Activated T-helper 1 cell treated with anti-CD3 and anti-CD28 coated beads, Interleukin-12 subunit alpha, Interleukin-12 subunit beta, Interleukin-2, Interleukin-4 antibody, amounts not matched to agents 30 ng/mL and 10 ng/mL and 1 ng/mL, durations not matched to agents 14 hours and 24 hours and 36 hours (primary cell): ENCODE measurements around the gene FMN2. TPM values are rescaled to one million over a fixed set of nuclear protein-coding genes. Genes with fewer than 3 reads are reported as not detected.

ENCODE experiments used
- DNase-seq: peaks from one replicate; pipeline ENCODE4 v3.0.0; 2021; ENCODE audit warnings: low spot score
- H3K27ac Mint-ChIP-seq: one replicate; pipeline ENCODE4 v1.8.0; 2021; ENCODE audit warnings: mild to moderate bottlenecking, mixed read lengths
- H3K27me3 Mint-ChIP-seq: one replicate; pipeline ENCODE4 v1.8.0; 2022; ENCODE audit warnings: mild to moderate bottlenecking, moderate library complexity, mixed read lengths; ENCODE audit not compliant: insufficient read depth
- H3K36me3 Mint-ChIP-seq: one replicate; pipeline ENCODE4 v1.8.0; 2021; ENCODE audit warnings: low read depth, mixed read lengths
- H3K4me1 Mint-ChIP-seq: one replicate; pipeline ENCODE4 v1.8.0; 2021; ENCODE audit warnings: low read depth, mixed read lengths
- H3K4me3 Mint-ChIP-seq: one replicate; pipeline ENCODE4 v1.8.0; 2021; ENCODE audit warnings: mild to moderate bottlenecking, moderate library complexity, mixed read lengths
- H3K9me3 Mint-ChIP-seq: one replicate; pipeline ENCODE4 v1.8.0; 2021; ENCODE audit warnings: mixed read lengths
- intact Hi-C: fragments of 100-400 bp; cut with micrococcal nuclease; formaldehyde crosslinking; loops from one replicate; pipeline ENCODE4 v1.15.1; 2024
- total RNA-seq: library from RNA; stranded (reverse); gene quantifications from 2 replicates; pipeline ENCODE4 v1.2.3, GENCODE V29; 2022

FMN2 gene
- total RNA-seq, 1 donor from 2014 or later = not detected

DNA sequence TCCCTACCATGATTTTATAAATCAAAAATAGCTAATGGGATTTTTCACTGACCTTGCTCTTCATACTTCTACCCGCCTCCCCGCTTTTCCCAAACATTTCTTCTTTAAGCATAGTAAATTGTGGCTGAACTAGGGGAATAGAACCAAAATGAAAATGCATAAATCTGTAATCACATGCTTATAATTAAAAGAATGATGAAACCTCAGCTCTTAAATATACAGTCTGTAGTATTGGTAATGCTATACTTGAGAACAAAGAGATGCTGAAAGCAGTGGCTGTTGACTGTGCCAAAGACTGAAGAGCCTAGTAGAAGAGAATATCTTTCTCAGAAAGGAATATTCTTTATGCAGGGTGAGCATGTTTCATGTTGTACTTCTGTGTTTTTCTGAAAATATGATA, 271.1 kb downstream of the FMN2 start:
- no peaks in the 10 kb centered on the region for H3K27me3 Mint-ChIP-seq
- H3K36me3 Mint-ChIP-seq = no peaks in the 10 kb centered on the region
- H3K9me3 Mint-ChIP-seq = peaks cover 13% of the 10 kb centered on the region
- H3K4me3 Mint-ChIP-seq = no peak overlapping the region
- H3K27ac Mint-ChIP-seq = no peak overlapping the region
- intact Hi-C loops = no loop called here
- H3K4me1 Mint-ChIP-seq = no peaks in the 10 kb centered on the region
- DNase-seq = no peak

DNA sequence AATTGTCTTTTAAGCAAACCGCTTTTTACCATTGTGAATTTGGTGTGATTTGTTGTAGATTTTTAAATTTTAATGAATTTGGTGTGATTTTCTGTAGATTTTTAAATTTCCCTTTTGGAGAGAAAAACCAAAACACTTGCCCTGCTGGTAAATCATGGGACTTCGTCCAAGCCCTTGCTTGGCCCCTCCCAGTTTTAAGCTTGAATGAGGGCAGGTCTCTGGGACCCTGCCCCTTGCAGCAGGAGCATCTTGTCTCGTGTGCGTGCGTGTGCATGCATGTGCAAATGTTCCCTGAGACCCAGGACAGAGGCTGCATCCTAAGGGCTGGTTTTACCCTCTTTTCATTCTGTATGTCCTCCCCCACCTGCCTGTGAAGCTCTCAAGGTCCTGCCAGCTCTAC, 271.6 kb downstream of the FMN2 start:
- Mint-ChIP-seq H3K9me3 (peaks cover 13% of the 10 kb centered on the region), H3K4me1 (no peaks in the 10 kb centered on the region), H3K4me3 (no peak overlapping the region), H3K27ac (no peak overlapping the region), H3K36me3 (no peaks in the 10 kb centered on the region), H3K27me3 (no peaks in the 10 kb centered on the region)
- no peak for DNase-seq
- intact Hi-C loops = no loop called here

DNA sequence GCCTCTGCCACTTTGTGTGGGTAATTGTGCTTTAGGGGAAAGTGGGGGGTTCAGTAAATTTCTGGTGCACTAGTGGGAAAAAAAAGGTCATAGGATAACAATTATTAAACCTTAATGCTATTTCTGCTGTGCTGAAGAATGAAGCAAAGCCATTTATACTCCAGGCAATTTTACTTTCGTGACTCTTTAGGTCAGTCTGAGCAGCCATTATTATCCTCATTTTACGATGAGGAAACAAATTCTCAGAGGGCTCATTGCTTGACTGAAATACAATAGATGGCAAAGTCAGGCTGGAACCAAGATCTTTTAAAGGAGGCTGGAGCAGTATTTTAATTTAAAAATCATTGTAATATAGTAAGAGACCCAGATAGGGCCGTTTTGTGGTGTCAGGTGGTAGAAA, 272.2 kb downstream of the FMN2 start:
- Mint-ChIP-seq H3K4me1 (no peaks in the 10 kb centered on the region), H3K4me3 (no peak overlapping the region), H3K36me3 (no peaks in the 10 kb centered on the region), H3K27me3 (no peaks in the 10 kb centered on the region), H3K27ac (no peak overlapping the region), H3K9me3 (peaks cover 13% of the 10 kb centered on the region)
- intact Hi-C loops = no loop called here
- DNase-seq = no peak

DNA sequence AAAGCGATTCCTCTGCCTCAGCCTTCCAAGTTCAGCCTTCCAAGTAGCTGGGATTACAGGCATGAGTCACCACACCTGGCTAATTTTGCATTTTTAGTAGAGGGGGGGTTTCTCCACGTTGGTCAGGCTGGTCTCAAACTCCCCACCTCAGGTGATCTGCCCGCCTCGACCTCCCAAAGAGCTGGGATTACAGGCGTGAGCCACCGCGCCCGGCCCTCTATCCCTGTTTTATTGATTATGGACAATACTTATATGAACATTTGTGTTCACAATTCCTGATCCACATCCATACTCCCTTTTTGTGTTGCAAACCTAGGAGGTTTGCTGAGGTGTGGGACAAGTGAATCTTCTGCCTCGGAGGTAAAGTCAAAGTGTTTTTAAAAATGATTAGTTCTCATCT, 275.0 kb downstream of the FMN2 start:
- Mint-ChIP-seq H3K4me3 (no peak overlapping the region), H3K36me3 (no peaks in the 10 kb centered on the region)

DNA sequence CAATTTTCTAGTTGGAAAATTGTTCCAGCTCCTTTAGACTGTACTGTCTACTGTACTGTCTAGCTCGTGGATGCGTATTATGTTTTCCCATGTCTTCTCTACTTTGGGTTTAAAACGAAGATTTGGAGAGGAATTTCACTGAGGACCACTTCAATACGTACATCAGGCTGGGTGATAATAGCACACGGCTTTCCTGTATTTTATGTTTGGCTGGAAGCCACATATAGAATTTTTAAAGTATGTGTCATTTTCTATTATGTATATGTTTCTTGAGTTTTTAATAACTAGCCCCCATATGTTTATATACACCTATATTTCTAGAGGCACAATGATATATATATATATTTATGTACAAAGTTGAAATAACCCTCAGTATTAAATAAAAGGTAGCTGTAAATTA, 293.9 kb downstream of the FMN2 start:
- peaks cover 17% of the 10 kb centered on the region for H3K9me3 Mint-ChIP-seq
- H3K4me1 Mint-ChIP-seq = no peaks in the 10 kb centered on the region
- H3K27ac Mint-ChIP-seq = no peak overlapping the region
- intact Hi-C loops = no loop called here
- DNase-seq = no peak
- H3K4me3 Mint-ChIP-seq = no peak overlapping the region
- H3K36me3 Mint-ChIP-seq = no peaks in the 10 kb centered on the region
- H3K27me3 Mint-ChIP-seq = no peaks in the 10 kb centered on the region

More for the DNA sequence above, 275.0 kb downstream of the FMN2 start:
- intact Hi-C loops = no loop called here
- Mint-ChIP-seq H3K27me3 (no peaks in the 10 kb centered on the region), H3K4me1 (no peaks in the 10 kb centered on the region), H3K27ac (no peak overlapping the region), H3K9me3 (peaks cover under 1% of the 10 kb centered on the region)
- DNase-seq = no peak

DNA sequence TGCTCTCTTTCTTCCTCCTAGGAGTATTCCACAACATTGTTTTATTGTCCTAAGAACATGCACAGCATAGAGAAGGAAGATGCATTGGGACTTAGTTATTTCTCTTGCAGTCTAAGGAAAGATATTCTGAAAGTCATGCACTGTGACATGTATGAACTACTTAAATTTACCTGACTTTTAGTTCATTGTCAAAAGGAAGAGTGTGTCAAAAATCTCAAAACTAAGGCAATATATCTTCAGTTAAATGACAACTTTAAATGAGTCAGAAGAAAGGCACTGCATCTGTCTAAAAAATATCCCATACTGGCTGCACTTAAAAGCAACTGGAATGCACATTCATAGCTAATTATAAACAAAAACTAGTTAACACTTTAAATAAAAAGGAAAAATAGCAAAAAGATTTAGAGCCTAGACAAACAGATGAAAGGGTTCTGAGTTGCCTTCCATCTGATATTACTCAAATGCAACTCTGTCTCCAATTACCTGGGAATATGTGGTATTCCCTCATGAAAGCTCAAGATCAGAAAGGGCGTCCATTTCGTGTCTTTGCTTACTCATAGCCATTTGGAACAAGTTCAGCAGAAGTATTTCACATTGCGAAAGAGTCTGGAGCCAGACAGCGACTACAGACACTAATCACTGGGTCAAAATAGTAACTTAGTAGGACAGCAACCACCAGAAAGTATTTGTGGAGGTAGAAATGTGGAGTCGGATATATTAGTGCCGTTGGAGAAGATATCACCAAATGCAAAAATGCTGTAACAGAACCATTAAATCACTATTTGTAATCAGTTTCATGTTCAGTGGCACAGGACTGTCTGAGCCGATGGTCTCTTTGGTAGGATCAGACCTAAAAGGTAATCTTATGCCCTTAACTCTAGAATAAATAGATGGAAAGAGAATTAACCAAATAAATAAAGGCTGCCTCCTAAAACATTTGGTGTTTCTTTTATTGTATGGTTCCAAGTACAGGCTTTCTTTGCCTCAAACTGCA, 294.6 kb downstream of the FMN2 start:
- H3K36me3 Mint-ChIP-seq = no peaks in the 10 kb centered on the region
- no peaks in the 10 kb centered on the region for H3K27me3 Mint-ChIP-seq
- no peak for DNase-seq
- no peak overlapping the region for H3K27ac Mint-ChIP-seq
- H3K4me1 Mint-ChIP-seq = no peaks in the 10 kb centered on the region
- H3K4me3 Mint-ChIP-seq = no peak overlapping the region
- intact Hi-C loops = no loop called here
- H3K9me3 Mint-ChIP-seq = peaks cover 10% of the 10 kb centered on the region

DNA sequence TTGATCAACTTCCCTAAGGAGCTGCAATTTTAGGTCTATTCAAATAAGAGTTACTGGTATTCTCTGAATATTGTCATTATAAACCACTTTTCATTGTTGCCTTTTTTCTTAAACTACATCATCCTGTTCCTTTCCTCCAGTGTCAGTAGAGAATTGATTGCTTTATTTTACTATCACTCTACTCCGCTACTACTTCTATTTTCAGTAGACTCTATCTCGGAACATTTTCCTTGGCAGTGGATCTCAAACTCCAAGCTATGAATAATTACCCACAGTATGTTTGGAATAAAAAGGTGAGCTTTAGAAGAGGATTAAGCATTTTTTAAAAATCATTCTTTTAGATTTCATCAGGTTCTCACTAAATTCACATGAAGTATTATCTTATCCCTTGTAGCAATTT, 295.4 kb downstream of the FMN2 start:
- Mint-ChIP-seq H3K9me3 (peaks cover 4% of the 10 kb centered on the region), H3K4me3 (no peak overlapping the region), H3K27ac (no peak overlapping the region), H3K4me1 (no peaks in the 10 kb centered on the region), H3K36me3 (no peaks in the 10 kb centered on the region), H3K27me3 (no peaks in the 10 kb centered on the region)
- DNase-seq = no peak
- intact Hi-C loops = no loop called here

DNA sequence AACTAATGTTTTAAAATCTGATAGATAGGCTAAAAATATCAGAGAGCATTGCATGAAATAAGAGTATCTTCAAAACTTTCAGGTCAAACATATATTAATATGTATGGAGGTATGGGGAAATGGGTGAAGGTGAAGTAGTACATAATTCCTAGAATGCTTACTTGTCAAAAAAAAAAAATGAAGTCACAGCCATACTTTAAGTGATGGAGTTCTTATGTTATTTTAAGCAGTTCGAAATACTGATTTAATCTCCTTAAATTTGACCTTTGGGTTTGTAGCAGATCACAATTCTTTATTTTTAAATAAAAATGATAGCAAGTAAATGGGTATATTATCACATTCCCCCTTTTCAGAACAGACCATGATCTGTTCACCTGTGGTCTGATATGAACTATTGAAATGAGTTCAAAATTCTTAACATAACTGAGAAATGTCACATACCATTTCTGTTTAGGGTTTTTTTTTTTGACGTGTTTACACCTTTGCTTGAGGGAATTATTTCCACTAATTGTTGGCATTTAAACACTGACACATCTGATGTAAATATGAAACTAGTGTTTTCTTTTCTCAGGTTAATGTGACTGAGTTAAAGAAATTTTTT, 300.1 kb downstream of the FMN2 start:
- Mint-ChIP-seq H3K27ac (no peak overlapping the region), H3K4me3 (no peak overlapping the region), H3K27me3 (no peaks in the 10 kb centered on the region), H3K9me3 (peaks cover 2% of the 10 kb centered on the region), H3K36me3 (no peaks in the 10 kb centered on the region), H3K4me1 (no peaks in the 10 kb centered on the region)
- no peak for DNase-seq
- intact Hi-C loops = no loop called here

DNA sequence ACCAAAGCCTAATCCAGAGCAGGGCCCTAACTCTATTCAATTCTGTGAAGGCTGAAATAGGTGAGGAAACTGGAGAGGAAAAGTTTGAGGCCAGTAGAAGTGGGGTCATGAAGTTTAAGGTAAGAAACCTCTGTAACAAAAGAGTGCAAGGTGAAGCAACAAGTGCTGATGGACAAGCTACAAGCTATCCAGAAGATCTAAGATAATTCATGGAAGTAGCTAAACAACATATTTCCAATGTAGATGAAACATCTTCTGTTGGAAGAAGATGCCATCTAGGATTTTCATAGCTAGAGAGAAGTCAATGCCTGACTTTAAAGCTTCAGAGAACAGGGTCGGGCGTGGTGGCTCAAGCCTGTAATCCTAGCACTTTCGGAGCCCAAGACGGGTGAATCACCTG, 302.7 kb downstream of the FMN2 start:
- DNase-seq = no peak
- intact Hi-C loops = no loop called here
- Mint-ChIP-seq H3K9me3 (peaks cover 6% of the 10 kb centered on the region), H3K4me3 (no peak overlapping the region), H3K4me1 (no peaks in the 10 kb centered on the region), H3K36me3 (no peaks in the 10 kb centered on the region), H3K27ac (no peak overlapping the region), H3K27me3 (no peaks in the 10 kb centered on the region)

DNA sequence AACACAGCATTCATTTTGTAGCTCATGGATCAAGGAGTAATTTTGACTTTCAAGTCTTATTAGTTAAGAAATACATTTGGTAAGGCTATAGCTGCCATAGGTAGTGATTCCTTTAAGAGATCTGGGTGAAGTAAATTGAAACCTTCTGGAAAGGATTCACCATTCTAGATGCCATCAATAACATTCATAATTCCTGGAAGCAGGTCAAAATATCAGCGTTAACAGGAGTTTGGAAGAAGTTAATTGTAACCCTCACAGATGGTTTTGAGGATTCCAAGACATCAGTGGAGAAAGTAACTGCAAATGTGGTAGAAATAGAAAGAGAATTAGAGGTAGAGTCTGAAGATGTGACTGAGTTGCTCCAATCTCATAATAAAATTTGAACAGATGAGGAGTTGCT, 303.7 kb downstream of the FMN2 start:
- Mint-ChIP-seq H3K36me3 (no peaks in the 10 kb centered on the region), H3K27me3 (no peaks in the 10 kb centered on the region), H3K4me1 (no peaks in the 10 kb centered on the region), H3K9me3 (peaks cover 6% of the 10 kb centered on the region), H3K4me3 (no peak overlapping the region), H3K27ac (no peak overlapping the region)
- intact Hi-C loops = no loop called here
- DNase-seq = no peak

DNA sequence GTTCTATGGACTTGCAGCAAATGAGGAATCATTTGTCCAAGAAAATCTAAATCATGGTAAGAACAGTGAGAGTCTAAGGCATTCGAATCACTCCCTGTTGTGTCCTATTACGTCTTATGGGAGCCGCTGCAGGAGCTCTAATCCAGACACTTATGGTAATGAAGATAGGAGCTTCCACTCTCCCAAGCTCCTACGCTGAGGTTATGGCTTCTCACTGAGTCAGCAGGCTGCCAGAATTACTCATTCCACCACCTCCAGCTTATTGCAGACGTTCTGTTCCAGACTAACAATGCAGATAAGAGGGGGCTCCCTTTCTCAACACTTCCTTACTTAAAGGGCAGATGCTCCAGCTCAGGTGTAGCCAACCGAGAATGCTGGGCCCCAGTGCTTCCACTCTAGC, 307.7 kb downstream of the FMN2 start:
- no peak overlapping the region for H3K4me3 Mint-ChIP-seq
- no peaks in the 10 kb centered on the region for H3K36me3 Mint-ChIP-seq
- DNase-seq = no peak
- no peaks in the 10 kb centered on the region for H3K27me3 Mint-ChIP-seq
- H3K9me3 Mint-ChIP-seq = peaks cover 6% of the 10 kb centered on the region
- intact Hi-C loops = no loop called here
- H3K27ac Mint-ChIP-seq = no peak overlapping the region
- no peaks in the 10 kb centered on the region for H3K4me1 Mint-ChIP-seq

DNA sequence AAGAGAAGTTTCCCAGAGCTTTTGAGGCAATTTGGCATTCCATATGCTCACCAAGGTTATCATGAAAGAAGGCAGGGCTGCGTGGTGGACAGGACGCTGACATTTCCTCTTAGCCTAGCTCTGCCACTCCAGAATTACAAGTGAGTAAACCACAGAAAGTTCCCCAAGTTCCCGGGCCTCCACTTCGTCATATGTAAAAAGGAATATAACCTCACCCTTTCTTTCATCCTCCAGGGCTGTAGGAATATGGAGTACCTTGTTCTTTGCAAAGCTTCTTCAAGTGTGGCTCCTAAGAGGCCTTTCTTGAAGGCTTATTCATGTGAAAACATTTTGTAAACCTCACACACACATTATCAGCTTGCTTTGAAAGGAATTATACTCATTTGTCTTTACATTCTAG, 310.0 kb downstream of the FMN2 start:
- H3K4me1 Mint-ChIP-seq = no peaks in the 10 kb centered on the region
- H3K9me3 Mint-ChIP-seq = peaks cover 9% of the 10 kb centered on the region
- no peak overlapping the region for H3K27ac Mint-ChIP-seq
- intact Hi-C loops = no loop called here
- no peak for DNase-seq
- no peaks in the 10 kb centered on the region for H3K36me3 Mint-ChIP-seq
- H3K27me3 Mint-ChIP-seq = no peaks in the 10 kb centered on the region
- no peak overlapping the region for H3K4me3 Mint-ChIP-seq

DNA sequence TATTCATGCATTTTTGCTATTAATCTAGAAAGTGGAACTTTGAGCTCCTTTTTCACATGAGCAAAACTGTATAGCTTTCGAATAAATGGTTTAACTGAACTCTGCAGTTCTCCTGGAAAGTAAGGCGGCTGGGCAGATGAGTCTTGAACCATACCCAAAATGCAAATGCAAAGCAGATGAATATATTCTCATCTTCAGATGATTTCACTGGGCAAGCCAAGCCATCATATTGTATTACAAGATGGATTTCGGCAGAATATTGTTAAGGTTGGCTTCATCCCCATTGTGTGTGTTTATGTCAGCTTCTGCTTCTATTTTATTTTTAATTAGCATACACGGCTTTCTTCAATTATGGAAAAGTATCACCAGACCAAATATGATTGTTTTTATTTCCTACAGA, 310.6 kb downstream of the FMN2 start:
- no peak overlapping the region for H3K27ac Mint-ChIP-seq

More for the DNA sequence above, 310.6 kb downstream of the FMN2 start:
- Mint-ChIP-seq H3K27me3 (no peaks in the 10 kb centered on the region), H3K4me3 (no peak overlapping the region), H3K9me3 (peaks cover 4% of the 10 kb centered on the region), H3K36me3 (no peaks in the 10 kb centered on the region), H3K4me1 (no peaks in the 10 kb centered on the region)
- no peak for DNase-seq
- intact Hi-C loops = no loop called here
